CD4-positive, alpha-beta T cell treated with Interleukin-15 for 4 hours (primary cell): ENCODE data around the gene CHST3.
A peak's percentile ranks its signal among the peaks of the same experiment; 100 is the strongest.
"Not testable (repeated sequence)": the region's sequence is repeated elsewhere in the genome, so short reads cannot be mapped to it uniquely, and the experiment has no call there.

ENCODE experiments used
- DNase-seq: peaks from one replicate; pipeline ENCODE4 v3.0.0-alpha.2; 2020; ENCODE audit warnings: low spot score

The CHST3 gene, protein sequence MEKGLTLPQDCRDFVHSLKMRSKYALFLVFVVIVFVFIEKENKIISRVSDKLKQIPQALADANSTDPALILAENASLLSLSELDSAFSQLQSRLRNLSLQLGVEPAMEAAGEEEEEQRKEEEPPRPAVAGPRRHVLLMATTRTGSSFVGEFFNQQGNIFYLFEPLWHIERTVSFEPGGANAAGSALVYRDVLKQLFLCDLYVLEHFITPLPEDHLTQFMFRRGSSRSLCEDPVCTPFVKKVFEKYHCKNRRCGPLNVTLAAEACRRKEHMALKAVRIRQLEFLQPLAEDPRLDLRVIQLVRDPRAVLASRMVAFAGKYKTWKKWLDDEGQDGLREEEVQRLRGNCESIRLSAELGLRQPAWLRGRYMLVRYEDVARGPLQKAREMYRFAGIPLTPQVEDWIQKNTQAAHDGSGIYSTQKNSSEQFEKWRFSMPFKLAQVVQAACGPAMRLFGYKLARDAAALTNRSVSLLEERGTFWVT

GRCh38 chr10:71964098-71964742, at the start of gene CHST3:
Gene CHST3 (plus strand): TSS chr10:71964395. CDS start chr10:72005843, 41,448 bp downstream.
- DNase-seq, result no peak

GRCh38 chr10:71916827-71917226, 47.4 kb upstream of the CHST3 start:
- DNase-seq, result no peak

GRCh38 chr10:71918992-71919391, 45.2 kb upstream of the CHST3 start:
- DNase-seq, result no peak

- not testable (repeated sequence) for DNase-seq
Observed at GRCh38 chr10:71919956-71920539, 44.1 kb upstream of the CHST3 start.

GRCh38 chr10:71920540-71921323, 43.5 kb upstream of the CHST3 start:
- no peak for DNase-seq

DNA sequence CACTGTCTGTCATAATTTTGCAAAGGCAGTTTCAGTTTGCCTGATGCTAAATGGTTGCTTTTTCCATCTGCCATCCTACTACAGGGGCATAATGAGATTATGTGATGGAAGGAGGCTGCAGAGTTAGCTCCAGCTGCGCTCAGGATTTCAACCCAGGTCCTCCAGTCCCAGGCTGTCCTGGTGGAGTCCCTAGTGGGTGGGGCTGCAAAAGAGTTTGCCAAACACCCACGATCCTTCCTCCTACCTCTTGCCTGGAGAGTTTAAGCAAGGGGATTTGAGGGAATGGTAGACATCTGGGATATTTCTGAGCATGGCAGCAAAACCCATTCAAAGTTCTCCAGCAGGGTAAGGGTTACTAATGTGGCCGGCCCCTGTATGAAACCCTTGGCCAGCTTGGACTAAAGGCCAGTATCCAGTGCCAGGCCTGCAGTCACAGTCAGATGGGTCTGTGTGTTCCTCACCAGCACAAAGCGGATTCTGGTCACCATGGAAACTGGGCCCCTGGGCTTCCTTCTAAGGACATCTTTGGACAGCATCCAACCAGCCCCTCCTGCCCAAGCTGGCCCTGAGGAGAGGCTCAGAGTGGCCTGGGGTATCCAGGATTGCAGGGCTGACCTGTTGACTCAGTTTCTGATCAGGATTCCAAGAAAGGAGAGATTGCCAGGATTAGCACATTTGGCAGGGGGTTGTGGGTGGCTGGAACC, 42.7 kb upstream of the CHST3 start:
- no peak for DNase-seq

DNA sequence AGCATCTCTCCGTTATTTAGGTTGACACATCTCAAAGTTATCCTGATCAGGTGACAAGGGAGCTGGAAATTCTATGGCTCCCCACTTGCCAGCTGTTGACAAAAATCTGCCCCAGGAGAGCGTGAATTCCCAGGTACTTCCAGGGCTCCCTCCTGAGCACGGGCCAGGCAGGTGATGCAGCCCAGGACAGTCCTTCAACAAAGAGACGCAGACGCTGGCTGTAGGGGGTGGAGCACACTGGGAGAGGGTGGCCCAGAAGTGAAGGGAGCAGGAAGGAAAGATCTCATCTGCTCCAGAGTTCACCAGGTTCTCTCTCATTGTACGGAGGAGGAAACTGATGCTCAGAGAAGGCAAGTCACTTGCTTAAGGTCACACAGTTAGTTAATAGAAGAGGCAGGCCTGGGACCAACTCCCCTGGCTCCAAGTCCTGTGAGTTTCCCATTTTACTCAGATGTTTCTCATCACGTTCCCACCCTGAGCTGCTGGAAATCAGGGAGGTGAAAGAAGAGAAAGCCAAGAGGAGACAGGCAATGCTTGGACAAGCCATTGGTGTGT, 41.0 kb upstream of the CHST3 start:
- DNase-seq, result no peak

- no peak for DNase-seq
Observed at GRCh38 chr10:71924771-71925170, 39.4 kb upstream of the CHST3 start.

- no peak for DNase-seq
Observed at GRCh38 chr10:71927159-71927558, 37.0 kb upstream of the CHST3 start.

DNA sequence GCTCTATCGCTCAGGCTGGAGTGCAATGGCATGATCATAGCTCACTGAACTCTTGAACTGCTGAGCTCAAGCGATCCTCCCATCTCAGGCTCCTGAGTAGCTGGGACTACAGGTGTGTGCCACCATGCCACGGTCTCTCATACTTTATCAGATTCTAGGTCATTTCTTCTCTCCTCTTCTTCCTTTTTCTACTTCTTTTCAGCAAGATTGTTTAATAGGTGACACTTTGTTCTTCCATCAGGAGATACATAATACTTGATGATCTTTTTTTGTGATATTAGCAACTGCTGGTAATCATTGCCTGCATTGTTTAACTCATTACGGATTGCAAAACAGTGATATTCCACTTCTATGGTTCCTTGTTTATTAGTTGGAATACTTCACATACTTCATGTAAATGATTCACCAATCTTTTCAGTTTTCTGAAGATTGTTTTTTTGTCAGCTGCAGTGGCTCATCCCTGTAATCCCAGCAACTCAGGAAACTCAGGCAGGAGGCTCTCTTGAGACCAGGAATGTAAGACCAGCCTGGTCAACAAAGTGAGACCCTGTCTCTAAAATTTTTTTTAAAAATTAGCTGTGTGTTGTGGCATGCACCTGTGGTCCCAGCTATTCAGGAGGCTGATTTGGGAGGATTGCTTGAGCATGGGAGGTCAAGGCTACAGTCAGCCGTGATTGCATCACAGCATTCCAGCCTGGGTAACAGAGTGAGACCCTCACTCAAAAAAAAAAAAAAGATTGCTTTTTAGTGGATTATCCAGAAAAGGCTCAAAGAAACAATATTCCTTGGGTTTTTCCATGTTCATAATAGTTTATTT, 36.2 kb upstream of the CHST3 start:
- DNase-seq, result no peak

- no peak for DNase-seq
Observed at GRCh38 chr10:71931295-71931694, 32.9 kb upstream of the CHST3 start.

DNA sequence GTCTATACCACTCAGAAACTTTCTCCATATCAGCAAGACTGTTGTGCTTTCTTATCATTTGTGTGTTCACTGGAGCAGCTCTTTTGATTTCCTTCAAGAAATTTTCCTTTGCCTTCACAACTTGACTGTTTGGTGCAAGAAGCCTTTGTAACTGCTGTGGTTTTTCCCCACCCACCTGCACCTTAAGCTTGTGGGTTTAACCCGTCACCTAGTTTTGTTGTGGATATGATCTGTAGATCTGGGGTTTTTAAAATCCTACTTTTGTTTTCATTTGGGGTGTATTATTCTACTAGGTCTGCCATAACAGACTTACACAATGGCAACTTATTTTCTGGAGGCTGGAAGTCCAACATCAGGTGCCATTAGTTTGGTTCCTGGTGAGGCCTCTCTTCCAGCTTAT, 30.5 kb upstream of the CHST3 start:
- DNase-seq, result peak; percentile 12

DNA sequence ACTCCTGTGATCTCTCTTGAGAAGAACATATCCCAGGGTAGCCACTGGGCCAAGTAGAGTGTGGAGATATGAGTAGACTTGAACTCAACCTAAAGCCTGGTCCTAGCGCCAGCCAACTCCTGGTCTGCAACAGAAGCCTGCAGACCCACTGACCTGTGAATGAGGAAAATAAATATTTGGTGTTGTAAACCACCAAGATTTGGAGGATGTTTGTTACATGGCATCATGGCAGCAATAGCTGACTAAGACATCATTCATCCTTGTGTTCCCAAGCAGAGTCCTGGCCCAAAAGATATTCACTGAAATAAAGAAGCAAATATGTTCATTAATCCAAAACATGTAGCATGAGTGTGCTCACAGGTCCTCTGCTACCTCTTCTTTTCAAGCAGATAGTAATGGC, 26.0 kb upstream of the CHST3 start:
- no peak for DNase-seq

DNA sequence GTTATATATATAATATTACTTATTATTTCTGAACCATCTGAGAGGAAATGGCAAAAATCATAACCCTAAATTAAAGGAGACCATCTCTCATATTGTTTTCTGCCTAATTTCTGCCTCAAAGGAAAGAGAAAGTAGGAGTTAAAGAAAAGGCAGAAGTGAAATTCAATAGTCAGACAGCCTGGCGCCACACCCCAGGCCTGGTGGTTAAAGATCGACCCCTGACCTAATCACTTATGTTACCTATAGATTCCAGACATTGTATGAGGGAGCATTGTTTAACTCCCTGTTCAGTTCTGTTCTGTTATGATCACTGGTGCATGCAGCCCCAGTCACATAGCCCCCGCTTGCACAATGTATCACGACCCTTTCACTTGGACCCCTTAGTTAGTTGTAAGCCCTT, 24.9 kb upstream of the CHST3 start:
- no peak for DNase-seq

- DNase-seq, result no peak
Observed at GRCh38 chr10:71939861-71940474, 24.2 kb upstream of the CHST3 start.

GRCh38 chr10:71940752-71941151, 23.4 kb upstream of the CHST3 start:
- DNase-seq, result no peak

DNA sequence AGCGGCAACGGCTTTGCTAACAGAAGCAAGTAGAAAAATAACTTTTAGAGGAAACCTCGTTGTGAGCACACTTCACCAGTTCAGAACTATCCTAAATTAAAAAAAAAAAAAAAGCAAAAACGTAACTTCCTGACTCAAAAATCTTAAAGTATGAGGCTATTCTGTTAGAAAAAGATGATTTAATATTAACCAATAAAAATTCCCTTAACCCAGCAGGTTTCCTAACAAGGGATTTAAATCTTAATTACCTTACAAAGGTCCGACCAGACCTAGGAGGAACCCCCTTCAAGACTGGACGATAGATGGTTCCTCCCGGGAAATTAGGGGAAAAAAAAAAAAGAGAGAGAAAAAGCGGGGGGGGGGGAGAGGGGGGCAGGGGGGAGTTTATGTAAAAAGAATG, 22.9 kb upstream of the CHST3 start:
- no peak for DNase-seq

- DNase-seq, result no peak
Observed at GRCh38 chr10:71945819-71946474, 18.2 kb upstream of the CHST3 start.

- DNase-seq, result no peak
Observed at GRCh38 chr10:71946700-71947099, 17.5 kb upstream of the CHST3 start.
